Activated naive CD8-positive, alpha-beta T cell treated with anti-CD3 and anti-CD28 coated beads, Interleukin-2, amount 50 U/mL, for 24 hours (primary cell): ENCODE data around the gene LRP8.

ENCODE experiments used
- ATAC-seq: fragments of 150-1000 bp; cut with Tn5 transposase; one replicate; pipeline ENCODE4 v1.10.0; 2021
- DNase-seq: peaks from one replicate; pipeline ENCODE4 v3.0.0; 2021
- H3K27ac Mint-ChIP-seq: one replicate; pipeline ENCODE4 v1.8.0; 2021; ENCODE audit warnings: mild to moderate bottlenecking, mixed read lengths
- H3K27me3 Mint-ChIP-seq: one replicate; pipeline ENCODE4 v1.8.0; 2021; ENCODE audit warnings: mixed read lengths
- H3K36me3 Mint-ChIP-seq: one replicate; pipeline ENCODE4 v1.8.0; 2021; ENCODE audit warnings: low read depth, mixed read lengths
- H3K4me1 Mint-ChIP-seq: one replicate; pipeline ENCODE4 v1.8.0; 2021; ENCODE audit warnings: mixed read lengths
- H3K4me3 Mint-ChIP-seq: one replicate; pipeline ENCODE4 v1.8.0; 2021; ENCODE audit warnings: mild to moderate bottlenecking, moderate library complexity, mixed read lengths
- H3K9me3 Mint-ChIP-seq: one replicate; pipeline ENCODE4 v1.8.0; 2021; ENCODE audit warnings: mixed read lengths

LRP8 gene

GRCh38 chr1:53326598-53327181 is 1.2 kb downstream of the LRP8 start:
- Mint-ChIP-seq H3K27ac (peak overlapping the region; percentile 96), H3K9me3 (no peaks in the 10 kb centered on the region), H3K36me3 (peaks cover 40% of the 10 kb centered on the region), H3K4me1 (peaks cover 24% of the 10 kb centered on the region), H3K27me3 (no peaks in the 10 kb centered on the region), H3K4me3 (peak overlapping the region; percentile 88)
- ATAC-seq (peak; percentile 47), DNase-seq (no peak)

- Mint-ChIP-seq H3K27me3 (no peaks in the 10 kb centered on the region), H3K4me3 (peak overlapping the region; percentile 88), H3K9me3 (no peaks in the 10 kb centered on the region), H3K27ac (peak overlapping the region; percentile 96), H3K4me1 (peaks cover 24% of the 10 kb centered on the region), H3K36me3 (peaks cover 43% of the 10 kb centered on the region)
- DNase-seq (peak; percentile 96), ATAC-seq (peak; percentile 92)
These were observed 1.7 kb downstream of the LRP8 start for GRCh38 chr1:53326088-53326597.

GRCh38 chr1:53325326-53326087 is 2.4 kb downstream of the LRP8 start:
- H3K4me1 Mint-ChIP-seq, result peaks cover 24% of the 10 kb centered on the region
- H3K4me3 Mint-ChIP-seq, result peak overlapping the region; percentile 88
- H3K36me3 Mint-ChIP-seq, result peaks cover 48% of the 10 kb centered on the region
- no peak for DNase-seq
- H3K27me3 Mint-ChIP-seq, result no peaks in the 10 kb centered on the region
- no peaks in the 10 kb centered on the region for H3K9me3 Mint-ChIP-seq
- no peak for ATAC-seq
- H3K27ac Mint-ChIP-seq, result peak overlapping the region; percentile 96

- Mint-ChIP-seq H3K27ac (peak overlapping the region; percentile 53), H3K4me1 (peaks cover 24% of the 10 kb centered on the region), H3K9me3 (no peaks in the 10 kb centered on the region), H3K27me3 (no peaks in the 10 kb centered on the region), H3K4me3 (peak overlapping the region; percentile 88), H3K36me3 (peaks cover 48% of the 10 kb centered on the region)
- ATAC-seq, result no peak
- DNase-seq, result no peak
These were observed 3.1 kb downstream of the LRP8 start for GRCh38 chr1:53324728-53325297.

- Mint-ChIP-seq H3K27ac (peak overlapping the region; percentile 53), H3K36me3 (peaks cover 50% of the 10 kb centered on the region), H3K4me1 (peaks cover 24% of the 10 kb centered on the region), H3K4me3 (peak overlapping the region; percentile 38), H3K9me3 (no peaks in the 10 kb centered on the region), H3K27me3 (no peaks in the 10 kb centered on the region)
- no peak for ATAC-seq
- no peak for DNase-seq
These were observed 3.5 kb downstream of the LRP8 start for GRCh38 chr1:53324321-53324720.

DNA sequence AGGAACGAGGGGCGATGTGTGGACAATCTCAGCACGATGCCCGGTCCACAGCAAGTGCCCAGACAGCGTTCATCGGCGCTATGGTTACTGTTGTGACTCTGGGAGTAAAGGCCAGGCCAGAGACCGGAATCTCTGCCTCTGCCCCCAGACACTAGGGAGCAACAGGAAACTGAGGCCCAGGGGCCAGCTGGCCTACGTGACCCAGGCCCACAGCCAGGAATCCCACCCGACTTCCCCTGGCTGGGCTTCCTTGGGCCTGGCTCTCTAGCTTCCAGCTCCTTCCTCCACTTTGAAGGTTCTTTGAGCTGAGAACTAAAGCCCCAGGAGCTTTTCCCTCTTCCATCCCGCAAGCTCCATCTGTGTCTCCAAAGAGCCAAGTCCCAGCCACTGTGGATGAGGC is 4.6 kb downstream of the LRP8 start:
- no peak overlapping the region for H3K27ac Mint-ChIP-seq
- H3K4me3 Mint-ChIP-seq, result no peak overlapping the region
- no peaks in the 10 kb centered on the region for H3K27me3 Mint-ChIP-seq
- DNase-seq, result no peak
- H3K36me3 Mint-ChIP-seq, result peaks cover 55% of the 10 kb centered on the region
- H3K4me1 Mint-ChIP-seq, result peaks cover 24% of the 10 kb centered on the region
- ATAC-seq, result no peak
- H3K9me3 Mint-ChIP-seq, result no peaks in the 10 kb centered on the region

DNA sequence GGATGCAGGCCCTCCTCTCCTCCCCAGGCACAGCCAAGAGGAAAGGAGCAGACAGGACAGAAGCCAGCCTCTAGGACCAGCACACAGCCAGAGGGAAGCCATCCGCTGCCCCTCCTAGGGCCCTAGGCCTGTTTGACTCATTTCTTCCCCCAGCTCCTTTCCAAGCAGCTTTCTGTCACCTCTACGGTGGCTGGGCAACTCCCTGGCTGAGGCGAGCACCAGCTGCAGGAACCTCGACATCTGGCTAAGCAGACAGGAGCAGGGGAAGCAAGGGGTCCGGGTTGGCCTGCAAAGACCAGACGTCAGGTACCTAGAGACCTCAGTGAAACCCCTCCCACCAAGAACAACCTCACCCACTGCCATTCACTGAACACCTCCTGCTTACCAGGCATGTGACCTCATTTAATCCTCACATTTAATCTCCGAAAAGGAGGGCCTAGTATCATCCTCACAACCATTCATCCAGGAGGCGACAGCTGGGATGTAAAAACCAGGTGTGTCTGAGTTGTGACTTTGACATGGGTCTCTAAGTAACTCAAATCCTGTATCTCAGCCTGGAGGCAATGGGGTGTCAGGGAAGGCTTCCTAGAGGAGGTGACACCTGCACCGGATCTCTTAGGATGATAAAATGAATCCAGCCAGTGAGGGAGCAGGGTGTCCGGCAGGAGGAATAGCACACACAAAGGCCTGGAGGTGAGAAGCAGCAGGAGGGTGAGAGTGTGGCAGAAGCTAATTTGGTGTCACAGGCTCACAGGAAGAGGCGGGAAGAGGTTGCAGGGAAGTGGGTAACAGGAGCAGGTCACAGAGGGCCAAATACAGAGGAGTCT is 5.9 kb downstream of the LRP8 start:
- Mint-ChIP-seq H3K4me3 (no peak overlapping the region), H3K27me3 (no peaks in the 10 kb centered on the region), H3K27ac (no peak overlapping the region), H3K9me3 (no peaks in the 10 kb centered on the region), H3K4me1 (peaks cover 23% of the 10 kb centered on the region), H3K36me3 (peaks cover 62% of the 10 kb centered on the region)
- ATAC-seq (no peak), DNase-seq (no peak)

DNA sequence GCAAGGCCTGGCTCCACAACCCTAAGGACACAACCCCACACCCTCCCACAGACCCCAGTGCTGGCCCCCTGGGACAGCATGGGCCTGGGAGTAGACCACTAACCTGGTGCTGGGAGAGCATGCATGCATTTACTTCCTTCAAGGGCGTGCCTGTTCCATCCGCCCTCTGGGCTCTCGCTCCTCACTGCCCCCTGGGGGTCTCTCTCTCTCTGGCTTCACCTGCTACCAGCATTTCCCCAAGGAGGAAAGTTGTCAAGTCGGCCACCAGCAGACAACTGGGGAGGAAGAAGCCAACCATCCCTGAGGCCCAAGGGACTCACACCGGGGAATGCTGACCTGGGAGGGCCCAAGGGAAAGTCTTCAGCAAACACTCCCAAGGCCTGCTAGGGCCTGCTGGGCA is 6.5 kb downstream of the LRP8 start:
- H3K4me3 Mint-ChIP-seq, result no peak overlapping the region
- peaks cover 64% of the 10 kb centered on the region for H3K36me3 Mint-ChIP-seq
- no peaks in the 10 kb centered on the region for H3K9me3 Mint-ChIP-seq
- no peaks in the 10 kb centered on the region for H3K27me3 Mint-ChIP-seq
- peaks cover 23% of the 10 kb centered on the region for H3K4me1 Mint-ChIP-seq
- no peak overlapping the region for H3K27ac Mint-ChIP-seq
- DNase-seq (no peak), ATAC-seq (no peak)

DNA sequence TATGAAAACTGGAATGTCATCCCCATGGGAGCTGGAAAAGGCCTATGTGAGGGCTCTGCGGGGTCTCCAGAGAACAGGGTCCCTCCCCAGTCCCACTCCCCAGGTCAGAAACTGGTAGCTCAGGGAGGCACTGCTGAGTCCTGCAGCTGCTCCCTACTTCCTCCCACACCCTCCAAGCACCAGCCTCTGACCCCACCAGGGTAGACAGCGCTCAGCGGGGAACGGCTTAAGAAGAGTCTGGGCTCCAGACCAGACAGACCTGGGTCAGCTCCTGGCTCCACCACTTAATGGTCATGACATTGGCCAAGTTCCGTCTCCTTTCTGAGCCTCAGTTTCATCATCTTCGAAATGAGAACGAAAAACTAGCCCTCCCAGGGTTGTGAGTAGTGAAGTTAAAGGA is 7.2 kb downstream of the LRP8 start:
- no peak overlapping the region for H3K27ac Mint-ChIP-seq
- H3K27me3 Mint-ChIP-seq, result no peaks in the 10 kb centered on the region
- DNase-seq, result no peak
- no peaks in the 10 kb centered on the region for H3K9me3 Mint-ChIP-seq
- H3K4me1 Mint-ChIP-seq, result peaks cover 20% of the 10 kb centered on the region
- no peak overlapping the region for H3K4me3 Mint-ChIP-seq
- no peak for ATAC-seq
- H3K36me3 Mint-ChIP-seq, result peaks cover 58% of the 10 kb centered on the region

GRCh38 chr1:53319296-53320101 is 8.4 kb downstream of the LRP8 start:
- Mint-ChIP-seq H3K4me1 (peaks cover 10% of the 10 kb centered on the region), H3K36me3 (peaks cover 46% of the 10 kb centered on the region), H3K4me3 (no peak overlapping the region), H3K27me3 (no peaks in the 10 kb centered on the region), H3K27ac (no peak overlapping the region), H3K9me3 (no peaks in the 10 kb centered on the region)
- no peak for ATAC-seq
- DNase-seq, result no peak

- Mint-ChIP-seq H3K4me3 (no peak overlapping the region), H3K36me3 (peaks cover 33% of the 10 kb centered on the region), H3K9me3 (no peaks in the 10 kb centered on the region), H3K27ac (no peak overlapping the region), H3K4me1 (peaks cover 7% of the 10 kb centered on the region), H3K27me3 (no peaks in the 10 kb centered on the region)
- ATAC-seq (no peak), DNase-seq (no peak)
These were observed 10.0 kb downstream of the LRP8 start for GRCh38 chr1:53317646-53318539.

- no peaks in the 10 kb centered on the region for H3K9me3 Mint-ChIP-seq
- no peak overlapping the region for H3K4me3 Mint-ChIP-seq
- DNase-seq, result no peak
- H3K27me3 Mint-ChIP-seq, result no peaks in the 10 kb centered on the region
- peaks cover 30% of the 10 kb centered on the region for H3K36me3 Mint-ChIP-seq
- ATAC-seq, result no peak
- peaks cover 2% of the 10 kb centered on the region for H3K4me1 Mint-ChIP-seq
- H3K27ac Mint-ChIP-seq, result no peak overlapping the region
These were observed 10.9 kb downstream of the LRP8 start for GRCh38 chr1:53316766-53317581.
